ENCODE results near the gene CPAMD8. TPM values are rescaled to one million over a fixed set of nuclear protein-coding genes. Genes with fewer than 3 reads are reported as not detected.

The CPAMD8 gene
- total and polyA plus RNA-seq, 2 of the 8 experiments (the other 6 are each of a cell fraction or from before 2014, with no cell fraction given) = 6.1 to 9.2 TPM

DNA sequence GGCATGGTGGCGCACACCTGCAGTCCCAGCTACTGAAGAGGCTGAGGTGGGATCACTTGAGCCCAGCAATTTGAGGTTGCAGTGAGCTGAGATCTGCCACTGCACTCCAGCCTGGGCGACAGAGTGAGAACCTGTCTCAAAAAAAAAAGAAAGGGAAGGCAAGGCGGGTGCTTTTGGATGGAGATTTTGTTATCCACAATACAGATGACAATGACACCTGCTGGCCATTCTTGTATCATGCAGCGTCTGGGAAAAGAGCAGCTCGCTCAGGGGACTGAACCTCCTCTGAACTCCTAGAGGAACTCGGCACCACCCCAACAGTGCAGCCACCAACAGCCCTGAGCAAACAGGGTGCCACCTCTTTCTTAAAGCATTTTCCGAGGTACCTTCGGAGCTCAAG is 25.8 kb upstream of the CPAMD8 start (continued):
- TF ChIP-seq, protein P1, sequence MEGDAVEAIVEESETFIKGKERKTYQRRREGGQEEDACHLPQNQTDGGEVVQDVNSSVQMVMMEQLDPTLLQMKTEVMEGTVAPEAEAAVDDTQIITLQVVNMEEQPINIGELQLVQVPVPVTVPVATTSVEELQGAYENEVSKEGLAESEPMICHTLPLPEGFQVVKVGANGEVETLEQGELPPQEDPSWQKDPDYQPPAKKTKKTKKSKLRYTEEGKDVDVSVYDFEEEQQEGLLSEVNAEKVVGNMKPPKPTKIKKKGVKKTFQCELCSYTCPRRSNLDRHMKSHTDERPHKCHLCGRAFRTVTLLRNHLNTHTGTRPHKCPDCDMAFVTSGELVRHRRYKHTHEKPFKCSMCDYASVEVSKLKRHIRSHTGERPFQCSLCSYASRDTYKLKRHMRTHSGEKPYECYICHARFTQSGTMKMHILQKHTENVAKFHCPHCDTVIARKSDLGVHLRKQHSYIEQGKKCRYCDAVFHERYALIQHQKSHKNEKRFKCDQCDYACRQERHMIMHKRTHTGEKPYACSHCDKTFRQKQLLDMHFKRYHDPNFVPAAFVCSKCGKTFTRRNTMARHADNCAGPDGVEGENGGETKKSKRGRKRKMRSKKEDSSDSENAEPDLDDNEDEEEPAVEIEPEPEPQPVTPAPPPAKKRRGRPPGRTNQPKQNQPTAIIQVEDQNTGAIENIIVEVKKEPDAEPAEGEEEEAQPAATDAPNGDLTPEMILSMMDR (IDR thresholded peaks at IDR 0.05; ENCODE audit: control extremely low read depth in 1 of 3, insufficient read depth in 1 of 3, low read depth in 1 of 3, low read length in 3 of 3) = peak; percentile 48 to 70 (median 69)
- TF ChIP-seq RAD21 (IDR thresholded peaks at IDR 0.05 in 1 of 2, conservative IDR thresholded peaks at IDR 0.05 in 1 of 2; ENCODE audit: low read depth in 2 of 2, low read length in 2 of 2) (peak; percentile 67 to 76), YY1 (IDR thresholded peaks at IDR 0.05; ENCODE audit: low read depth, low read length) (no peak), PHF8 (conservative IDR thresholded peaks at IDR 0.05; ENCODE audit: low read depth, low read length) (no peak), SIRT6 (IDR thresholded peaks at IDR 0.05; ENCODE audit: low read length) (no peak), TEAD4 (IDR thresholded peaks at IDR 0.05; ENCODE audit: low read depth, low read length) (no peak)
- TF ChIP-seq, protein P2, sequence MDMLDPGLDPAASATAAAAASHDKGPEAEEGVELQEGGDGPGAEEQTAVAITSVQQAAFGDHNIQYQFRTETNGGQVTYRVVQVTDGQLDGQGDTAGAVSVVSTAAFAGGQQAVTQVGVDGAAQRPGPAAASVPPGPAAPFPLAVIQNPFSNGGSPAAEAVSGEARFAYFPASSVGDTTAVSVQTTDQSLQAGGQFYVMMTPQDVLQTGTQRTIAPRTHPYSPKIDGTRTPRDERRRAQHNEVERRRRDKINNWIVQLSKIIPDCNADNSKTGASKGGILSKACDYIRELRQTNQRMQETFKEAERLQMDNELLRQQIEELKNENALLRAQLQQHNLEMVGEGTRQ (IDR thresholded peaks at IDR 0.05; ENCODE audit: low read length) = no peak

Measured in H1 (cell line).